Stimulated activated CD4-positive, alpha-beta T cell treated with anti-CD3 and anti-CD28 coated beads, Interleukin-1b, Interleukin-23, amount 100 ng/mL, for 24 hours (primary cell): ENCODE results near the gene LMF1.
"Not testable (repeated sequence)": the region's sequence is repeated elsewhere in the genome, so short reads cannot be mapped to it uniquely, and the experiment has no call there.

Source experiments
- DNase-seq, 4 experiments: peaks; one replicate each; pipeline ENCODE4 v3.0.0-alpha.2; 2020; ENCODE audit warnings: low read depth in 4 of 4, low spot score in 1 of 4

LMF1 gene

DNA sequence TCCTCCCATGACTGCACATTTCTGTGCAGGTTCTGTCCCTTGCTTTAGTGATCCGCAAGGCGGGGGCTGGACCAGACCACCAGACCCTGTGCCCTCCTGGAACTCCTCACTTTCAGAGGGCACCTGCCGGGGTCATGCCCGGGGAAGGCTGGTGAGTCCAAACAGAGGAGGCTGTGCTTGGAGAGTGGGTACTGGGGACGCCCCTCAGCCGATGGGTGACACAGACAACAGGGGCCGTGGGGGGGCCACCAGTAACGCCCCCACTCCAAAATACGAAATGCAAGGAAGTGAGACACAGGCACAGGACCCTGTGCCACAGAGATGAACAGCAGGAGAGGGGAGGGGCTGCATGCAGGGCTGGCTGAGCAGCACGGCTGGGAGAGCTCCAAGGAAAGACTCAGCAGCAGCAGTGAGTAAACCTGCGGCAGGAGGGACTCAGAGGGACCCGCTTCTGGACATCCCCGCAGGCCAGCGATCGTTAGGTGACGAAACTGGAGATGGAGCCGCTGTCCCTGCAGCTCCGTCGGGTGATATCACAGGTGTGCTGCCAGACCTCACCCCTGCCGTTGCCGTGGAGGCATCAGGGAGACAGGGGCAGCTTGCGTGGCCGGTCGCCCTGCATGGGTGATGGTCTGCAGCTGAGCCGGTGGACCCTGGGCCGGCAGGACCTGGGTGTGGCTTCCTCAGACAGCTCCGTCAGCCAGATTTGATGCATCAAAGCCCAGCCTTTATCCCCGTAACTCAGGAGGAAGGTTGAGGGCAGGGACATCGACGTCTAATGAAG lies 99.0 kb downstream of the LMF1 start:
- no peak for DNase-seq

DNA sequence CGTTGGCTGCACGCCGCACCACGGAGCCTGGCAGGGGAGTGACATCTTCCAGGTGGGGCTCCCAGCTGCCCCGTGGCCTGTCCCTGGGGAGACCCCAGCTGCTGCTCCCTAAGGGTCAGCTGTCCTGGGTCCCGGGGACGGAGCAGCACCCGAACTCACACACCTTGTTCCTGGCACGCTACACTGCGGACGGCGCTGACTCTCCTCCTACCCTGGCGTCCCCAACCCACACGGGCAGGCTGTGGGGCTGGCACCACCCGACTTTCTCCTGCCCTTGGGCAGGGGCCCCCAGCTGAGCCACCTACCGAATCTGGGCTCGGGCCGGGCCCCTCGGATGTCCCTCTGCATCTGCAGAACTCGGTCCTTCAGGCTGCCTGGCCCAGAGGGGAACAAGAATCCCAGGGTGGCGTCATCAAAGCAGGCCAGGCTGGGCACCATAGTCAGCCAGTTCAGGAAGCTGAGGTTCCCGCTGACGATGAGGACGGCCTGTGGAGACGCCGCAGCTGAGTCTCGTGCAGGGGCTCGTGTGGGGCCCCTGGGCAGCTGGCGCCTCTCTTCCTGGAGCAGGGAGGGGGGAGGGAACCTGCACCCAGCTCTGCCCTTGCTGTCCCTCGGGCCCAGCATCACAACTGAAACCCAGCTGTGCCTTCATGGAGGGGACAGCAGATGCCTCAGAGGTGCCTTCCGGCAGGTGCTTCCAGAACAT lies 99.8 kb downstream of the LMF1 start:
- DNase-seq = no peak

DNA sequence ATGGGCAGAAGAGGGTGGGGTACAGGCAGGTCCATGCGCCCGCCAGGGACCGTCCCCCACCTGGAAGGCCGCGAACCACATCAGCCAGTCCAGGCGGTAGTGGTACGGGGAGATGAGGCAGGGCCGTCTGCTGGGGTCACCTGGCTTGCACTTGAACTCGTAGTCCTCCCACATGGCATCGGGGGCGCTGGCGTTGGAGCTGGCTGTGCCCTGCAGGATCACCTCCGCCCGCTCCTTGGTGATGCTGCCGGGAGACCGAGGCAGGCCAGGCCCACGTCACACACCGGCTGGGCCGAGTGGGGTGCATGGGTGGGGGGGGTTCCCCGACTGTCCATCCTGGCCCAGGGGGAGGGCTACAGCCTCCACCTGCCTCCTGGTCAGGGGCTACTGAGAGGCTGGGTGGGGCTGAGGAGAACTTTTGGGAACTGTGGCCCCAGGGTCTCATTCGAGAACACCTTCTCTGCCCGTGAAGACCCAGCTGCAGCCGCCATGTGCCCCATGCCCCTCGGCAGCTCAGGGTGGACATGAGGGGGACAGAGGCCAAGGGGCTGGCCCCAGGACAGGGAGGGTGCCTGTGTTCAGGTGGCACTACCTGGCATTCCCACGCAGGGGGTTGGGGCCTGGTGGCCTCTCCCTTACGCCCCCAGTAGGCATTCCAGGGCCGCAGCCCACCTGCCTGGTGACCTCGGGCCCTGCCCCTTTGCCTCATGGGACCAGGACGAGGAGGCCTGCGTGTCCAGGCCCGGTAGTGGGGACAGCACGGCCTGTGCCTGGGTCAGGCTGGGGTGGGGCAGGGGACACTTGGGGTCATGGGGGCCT lies 100.8 kb downstream of the LMF1 start:
- no peak for DNase-seq

DNA sequence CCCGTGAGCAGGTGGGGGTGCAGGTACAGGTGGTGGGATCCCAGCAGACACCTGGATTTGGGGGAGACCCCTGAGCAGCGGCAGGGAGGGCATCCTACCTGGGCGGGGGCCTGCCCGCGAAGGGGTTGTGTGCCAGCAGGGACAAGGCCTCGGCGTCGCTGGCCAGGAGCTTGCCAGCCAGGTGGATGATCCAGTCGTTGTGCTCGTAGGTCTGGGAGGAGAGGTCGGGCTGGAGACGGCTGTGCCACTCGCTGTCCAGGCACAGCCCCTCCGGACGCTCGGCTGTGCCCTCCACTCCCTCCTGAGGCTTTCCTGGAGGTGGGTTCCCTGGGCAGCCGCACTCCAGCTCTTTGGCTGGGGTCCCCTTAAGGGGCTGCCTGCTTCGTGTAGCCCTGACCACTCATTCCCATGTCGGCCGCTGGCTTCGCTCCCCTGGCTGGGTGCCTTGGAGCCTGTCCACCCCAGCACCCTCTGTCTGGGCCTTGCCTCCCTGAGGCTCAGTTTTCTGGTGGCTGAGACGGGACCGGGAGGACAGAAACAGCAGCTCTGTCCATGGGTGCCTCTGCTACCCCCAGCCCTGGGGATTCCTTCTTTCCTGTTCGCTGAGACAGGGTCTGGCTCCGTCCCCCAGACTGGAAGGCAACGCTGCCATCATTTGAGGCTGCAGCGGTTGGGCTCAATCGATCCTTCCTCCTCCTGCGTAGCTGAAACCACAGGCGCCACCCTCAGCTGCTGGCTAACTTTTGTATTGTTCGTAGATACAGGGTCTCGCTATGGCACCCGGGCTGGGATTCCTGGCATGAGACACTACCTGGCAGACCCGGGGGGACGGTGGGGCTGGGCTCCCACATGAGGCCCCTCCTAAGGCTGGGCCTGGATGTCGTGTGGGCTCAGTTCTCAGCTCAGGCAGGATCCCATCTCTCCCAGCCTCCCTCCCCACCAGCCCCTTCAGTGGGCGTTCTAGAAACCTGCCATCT lies 101.7 kb downstream of the LMF1 start:
- no peak for DNase-seq

DNA sequence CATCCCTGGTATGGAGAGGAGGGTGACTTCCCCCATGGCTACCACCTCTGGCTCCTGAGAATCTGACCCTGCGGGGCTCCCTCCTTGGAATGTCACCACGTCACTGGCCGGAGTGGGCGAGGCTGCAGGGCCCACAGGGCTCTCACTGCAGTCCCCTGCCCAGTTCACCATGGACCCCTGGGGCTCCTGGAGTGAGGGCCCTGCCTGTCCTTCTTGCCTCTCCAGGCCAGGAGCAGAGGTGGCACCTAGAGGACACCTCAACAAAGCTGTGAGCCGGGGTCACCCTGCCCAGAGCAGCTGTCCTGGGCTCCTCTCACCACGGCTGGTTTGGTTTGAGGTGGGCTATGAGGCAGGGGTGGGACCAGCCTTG lies 102.4 kb downstream of the LMF1 start:
- no peak for DNase-seq

DNA sequence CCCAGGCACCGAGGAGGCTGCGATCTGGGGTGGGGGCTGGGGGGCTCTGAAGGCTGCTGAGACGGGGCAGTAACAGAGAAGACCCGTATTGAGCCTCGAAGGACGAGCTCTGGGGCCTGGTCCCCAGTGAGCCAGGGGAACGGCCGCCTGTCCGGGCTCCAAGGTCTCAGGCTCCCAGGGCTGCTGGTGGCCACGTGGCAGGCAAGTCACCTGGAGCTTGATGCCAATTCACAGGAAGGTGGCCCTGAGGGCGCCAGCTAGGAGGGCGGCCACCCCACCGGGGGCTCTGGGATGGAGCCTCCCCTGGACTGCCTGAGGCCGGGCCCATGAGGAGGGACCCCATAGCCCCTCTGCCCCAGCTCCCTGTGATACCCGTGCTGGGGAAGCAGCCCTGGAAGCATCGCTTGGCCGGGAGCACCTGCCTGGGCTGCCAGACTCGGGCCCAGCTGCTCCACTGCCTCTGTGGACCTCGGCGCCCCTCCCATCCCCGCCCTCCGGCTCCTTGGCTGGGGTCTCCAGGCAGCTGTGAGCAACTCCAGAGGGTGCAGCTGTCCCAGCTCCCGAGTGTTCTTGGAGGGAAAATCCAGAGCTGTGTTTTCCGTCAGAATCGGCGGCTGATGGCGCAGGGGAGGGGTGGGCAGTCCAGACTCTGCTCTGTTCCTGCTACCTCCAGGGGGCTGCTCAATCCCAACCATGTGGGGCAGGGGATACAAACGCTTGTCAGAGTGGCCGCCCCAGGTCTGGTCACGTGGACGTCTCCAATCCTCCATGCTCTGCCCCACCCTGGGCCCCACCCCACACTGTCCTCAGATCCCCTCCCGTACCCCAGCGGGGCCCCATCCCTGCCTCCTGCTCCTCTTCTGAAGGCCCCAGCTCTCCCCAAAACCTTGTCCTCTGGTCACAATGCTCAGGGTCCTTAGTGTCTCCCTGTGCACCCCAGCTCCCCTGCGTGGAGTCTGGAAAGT lies 103.1 kb downstream of the LMF1 start:
- no peak for DNase-seq

DNA sequence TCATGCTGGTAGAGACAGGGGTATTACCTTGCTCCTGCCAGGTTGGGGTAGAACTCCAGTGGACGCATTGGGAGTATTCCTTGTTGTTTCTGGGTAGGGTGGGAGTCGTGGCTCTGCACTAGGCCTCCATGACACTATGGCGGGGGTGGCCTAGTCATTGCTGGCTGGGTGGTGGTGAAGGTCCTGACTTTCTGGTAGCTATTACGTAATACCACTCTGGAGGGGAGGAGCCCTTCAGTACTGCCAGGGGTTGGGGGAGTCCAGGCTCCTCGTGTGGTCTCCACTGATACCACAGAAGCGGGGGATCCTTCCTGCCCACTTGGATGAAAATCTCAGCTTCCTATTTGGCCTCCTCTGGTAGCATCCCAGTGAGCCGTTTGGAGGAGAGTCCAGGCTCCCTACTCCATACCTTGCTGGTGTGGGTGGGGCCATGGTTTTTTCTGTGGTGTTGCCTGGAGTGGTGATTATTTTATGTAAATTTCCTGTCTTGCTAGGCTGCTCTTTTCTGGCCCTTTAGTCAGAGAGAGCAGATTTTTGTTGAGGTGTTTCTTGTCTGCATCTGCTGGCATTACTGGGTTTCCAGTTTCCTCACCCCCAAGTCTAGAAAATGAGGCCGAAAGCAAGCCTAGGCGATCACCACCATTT lies 104.4 kb downstream of the LMF1 start:
- no peak for DNase-seq

DNA sequence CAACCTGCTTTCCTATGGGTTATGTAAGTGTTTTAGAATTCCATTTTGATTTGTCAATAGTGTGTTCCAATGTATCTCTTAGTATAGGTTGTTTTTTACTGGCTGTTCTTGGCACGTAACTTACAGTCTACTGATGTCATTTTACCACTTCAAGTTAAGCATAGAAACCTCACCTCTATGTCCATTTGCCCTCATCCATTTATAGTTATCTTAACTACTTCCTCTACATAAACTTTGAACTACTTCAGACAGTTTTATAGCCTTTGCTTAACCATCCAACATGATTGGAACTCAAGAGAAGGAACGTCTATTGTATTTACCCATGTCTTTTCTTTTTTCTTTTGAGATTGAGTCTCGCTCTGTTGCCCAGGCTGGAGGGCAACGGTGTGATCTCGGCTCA lies 105.8 kb downstream of the LMF1 start:
- no peak for DNase-seq

DNA sequence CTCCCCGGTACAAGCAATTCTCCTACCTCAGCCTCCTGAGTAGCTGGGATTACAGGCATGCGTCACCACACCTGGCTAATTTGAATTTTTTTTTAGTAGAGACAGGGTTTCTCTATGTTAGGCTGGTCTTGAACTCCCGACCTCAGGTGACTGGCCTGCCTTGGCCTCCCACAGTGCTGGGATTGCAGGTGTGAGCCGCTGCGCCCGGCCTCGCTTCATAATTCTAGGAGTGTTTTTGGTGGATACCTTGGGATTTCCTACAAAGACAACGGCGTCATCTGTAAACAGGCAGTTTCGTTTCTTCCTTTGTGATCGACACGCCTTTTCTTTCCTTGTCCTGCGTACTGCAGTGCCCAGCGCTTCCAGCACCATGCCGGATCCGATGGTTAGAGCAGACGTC lies 109.3 kb downstream of the LMF1 start:
- no peak for DNase-seq

DNA sequence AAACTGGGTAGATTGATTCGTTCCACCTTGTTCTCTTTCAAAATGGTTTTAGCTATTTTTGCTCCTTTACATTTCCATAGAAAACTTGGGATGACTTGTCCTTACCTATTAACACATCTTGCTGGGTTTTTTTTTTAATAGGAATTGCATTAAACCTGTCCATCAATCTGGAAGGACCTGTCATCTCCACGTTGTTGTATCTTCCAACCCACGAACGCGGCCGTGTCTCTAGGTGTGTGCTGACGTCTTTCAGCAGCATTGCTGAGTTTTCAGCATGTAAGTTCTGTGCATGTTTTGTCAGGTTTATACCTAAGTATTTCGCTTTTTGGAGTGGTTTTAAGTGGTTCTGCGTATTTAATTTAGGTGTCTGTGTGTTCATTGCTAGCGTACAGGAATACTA lies 109.9 kb downstream of the LMF1 start:
- no peak for DNase-seq

DNA sequence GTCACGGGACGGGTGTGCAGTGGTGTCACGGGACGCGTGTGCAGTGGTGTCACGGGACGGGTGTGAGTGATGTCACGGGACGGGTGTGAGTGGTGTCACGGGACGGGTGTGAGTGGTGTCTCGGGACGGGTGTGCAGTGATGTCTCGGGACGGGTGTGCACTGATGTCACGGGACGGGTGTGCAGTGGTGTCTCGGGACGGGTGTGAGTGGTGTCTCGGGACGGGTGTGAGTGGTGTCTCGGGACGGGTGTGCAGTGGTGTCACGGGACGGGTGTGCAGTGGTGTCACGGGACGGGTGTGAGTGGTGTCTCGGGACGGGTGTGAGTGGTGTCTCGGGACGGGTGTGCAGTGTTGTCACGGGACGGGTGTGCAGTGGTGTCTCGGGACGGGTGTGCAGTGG lies 111.8 kb downstream of the LMF1 start:
- DNase-seq = not testable (repeated sequence)

DNA sequence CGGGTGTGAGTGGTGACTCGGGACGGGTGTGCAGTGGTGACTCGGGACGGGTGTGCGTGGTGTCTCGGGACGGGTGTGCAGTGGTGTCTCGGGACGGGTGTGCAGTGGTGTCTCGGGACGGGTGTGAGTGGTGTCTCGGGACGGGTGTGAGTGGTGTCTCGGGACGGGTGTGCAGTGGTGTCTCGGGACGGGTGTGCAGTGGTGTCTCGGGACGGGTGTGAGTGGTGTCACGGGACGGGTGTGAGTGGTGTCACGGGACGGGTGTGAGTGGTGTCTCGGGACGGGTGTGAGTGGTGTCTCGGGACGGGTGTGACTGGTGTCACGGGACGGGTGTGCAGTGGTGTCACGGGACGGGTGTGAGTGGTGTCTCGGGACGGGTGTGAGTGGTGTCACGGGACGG lies 112.3 kb downstream of the LMF1 start:
- not testable (repeated sequence) for DNase-seq

DNA sequence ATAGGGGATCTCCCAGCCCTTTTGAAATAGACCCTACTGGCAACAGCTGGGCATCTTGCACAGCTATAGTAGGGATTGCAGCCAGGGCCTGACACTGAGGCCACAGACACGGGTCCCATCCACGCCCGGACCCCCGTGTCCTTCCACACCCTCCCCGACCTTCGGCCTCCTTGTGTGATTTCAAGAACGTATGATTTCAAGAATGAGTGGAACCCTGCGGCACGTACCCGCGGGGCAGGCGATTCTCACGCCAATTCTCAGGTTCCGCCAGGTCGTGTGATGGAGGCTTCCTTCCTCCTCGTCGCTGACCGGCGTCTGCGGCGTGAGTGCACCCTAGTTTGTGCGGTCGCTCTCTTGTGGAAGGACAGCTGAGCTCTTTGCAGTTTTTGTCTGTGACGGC lies 114.0 kb downstream of the LMF1 start:
- DNase-seq = no peak

DNA sequence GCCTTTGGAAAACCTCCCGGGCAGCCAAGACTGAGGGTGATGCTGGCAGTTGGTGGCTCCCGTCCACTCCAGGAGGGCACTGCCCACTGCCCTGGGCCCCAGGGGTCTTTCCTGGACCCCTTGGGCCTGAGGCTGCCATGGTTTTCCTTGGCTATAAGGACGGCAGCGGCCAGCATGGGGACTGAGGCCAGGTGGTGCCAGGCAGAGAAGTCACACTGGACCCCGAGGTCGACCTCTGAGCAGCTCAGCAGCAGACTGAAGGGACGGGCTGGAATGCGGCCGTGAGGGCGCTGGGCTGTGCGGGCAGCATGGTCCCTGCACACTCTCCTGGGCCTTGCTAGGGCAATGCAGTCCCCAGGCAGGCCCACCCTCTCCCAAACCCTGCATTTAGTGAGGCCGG lies 114.7 kb downstream of the LMF1 start:
- DNase-seq = no peak

DNA sequence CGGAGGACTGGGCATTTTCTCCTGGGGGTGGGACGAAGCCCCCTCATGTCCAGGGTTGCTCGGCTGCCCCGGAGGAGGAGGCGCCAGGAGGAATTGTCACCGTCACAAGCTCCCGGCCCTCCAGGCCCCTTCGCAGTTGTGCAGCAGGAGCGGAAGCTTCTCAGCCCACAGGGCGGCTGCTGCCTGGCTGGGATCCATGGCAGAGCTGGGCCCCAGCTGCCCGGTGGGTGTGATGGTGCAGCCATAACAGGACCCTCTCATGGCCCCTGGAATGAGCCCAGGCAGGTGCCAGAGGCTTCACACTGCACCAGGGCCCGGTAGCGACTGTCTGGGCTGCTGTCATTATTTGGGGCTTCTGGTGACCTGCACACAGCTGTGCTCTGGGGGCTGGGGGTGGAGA lies 115.3 kb downstream of the LMF1 start:
- DNase-seq = no peak

DNA sequence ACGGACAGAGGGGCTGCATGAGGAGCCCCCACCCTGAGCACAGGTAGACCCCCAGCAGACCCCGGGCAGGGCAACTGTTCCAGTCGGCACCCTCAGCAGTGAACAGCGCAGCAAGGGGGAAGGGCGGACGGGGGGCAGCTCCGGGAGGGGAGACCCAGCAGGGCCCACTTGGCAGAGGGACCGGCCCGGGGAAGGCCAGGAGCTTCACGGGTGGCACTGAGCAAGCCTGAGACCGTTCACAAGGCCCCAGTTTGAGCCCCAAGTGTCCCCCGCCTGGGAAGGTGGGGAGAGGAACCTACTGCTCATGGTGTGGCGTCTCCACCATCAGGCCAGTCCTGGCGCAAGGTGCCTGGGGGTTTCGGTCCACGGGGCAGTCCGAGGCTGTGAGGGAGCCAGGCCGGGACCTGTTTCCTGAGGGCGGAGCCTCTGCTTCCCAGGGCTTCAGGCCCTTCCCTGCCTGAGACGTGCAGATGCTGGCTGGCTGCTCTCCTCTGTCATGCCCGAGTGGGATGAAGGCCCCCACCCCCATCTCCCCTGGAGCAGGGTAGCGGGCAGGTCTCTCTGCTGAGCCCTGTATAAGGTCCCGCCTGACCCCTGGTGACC lies 115.9 kb downstream of the LMF1 start:
- DNase-seq = no peak

DNA sequence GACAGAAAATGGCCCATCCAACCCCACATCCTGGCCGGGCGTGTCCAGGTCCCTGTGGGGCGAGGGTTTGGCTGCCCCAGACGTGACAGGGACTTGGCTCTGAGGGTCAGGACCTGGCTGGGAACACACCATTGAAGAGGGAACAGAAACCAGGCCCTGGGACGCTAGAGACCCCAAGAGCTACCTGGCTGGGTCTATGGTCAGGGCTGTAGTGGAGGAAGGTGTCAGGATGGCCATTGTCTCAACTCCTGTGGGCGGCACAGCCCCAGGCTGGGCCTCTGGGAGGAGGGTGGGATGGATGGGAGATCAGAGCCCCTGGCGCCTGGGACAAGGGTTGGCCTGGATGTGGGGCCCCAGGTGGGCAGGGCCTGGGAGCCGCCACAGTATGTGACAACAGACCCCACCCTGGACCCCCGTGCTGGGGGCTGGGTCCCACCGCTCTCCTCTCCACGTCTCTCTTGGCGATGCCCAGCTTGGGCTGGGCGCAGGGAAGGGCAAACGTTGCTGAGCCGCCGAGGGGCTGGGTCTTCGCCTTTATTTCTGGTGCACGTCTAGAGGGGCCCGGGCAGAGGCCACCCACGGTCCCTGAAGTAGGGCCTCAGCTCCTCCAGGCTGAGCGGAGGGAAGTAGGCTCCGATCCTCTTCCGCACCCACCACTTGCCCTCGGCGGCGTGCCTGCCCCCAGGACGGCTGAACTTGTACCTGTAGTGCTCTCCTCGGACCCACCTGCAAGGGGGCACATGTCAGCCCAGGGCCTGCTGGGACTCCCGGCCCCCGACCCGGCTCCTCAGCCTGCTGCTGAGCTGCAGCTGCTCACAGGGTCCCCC lies 116.6 kb downstream of the LMF1 start:
- no peak for DNase-seq

DNA sequence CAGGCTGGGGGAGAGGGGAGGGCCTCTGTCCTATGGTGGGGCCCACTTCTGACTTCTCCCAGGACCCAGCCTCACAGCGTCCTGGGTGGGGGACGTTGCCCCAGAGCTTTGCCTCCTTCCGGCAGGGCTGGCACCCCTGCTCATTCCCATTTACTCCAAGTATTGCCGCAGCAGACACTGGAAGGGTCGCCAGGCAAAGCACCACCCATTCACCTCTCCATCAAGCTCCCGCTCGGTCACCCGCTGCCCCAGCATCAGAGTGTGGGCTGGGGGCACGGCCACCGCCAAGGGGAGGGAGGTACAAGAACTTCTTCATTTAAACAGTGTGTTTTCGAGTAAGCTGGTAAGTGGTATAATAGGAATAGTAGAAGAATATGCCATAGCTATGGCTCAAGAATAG lies 117.5 kb downstream of the LMF1 start:
- no peak for DNase-seq
